ELR (cell line): Measurements from ENCODE around the gene ACBD4.

Experiments used
- DNase-seq: peaks from one replicate; pipeline ENCODE4 v3.0.0-alpha.2; 2015; ENCODE audit warnings: low read depth

Gene ACBD4

DNA sequence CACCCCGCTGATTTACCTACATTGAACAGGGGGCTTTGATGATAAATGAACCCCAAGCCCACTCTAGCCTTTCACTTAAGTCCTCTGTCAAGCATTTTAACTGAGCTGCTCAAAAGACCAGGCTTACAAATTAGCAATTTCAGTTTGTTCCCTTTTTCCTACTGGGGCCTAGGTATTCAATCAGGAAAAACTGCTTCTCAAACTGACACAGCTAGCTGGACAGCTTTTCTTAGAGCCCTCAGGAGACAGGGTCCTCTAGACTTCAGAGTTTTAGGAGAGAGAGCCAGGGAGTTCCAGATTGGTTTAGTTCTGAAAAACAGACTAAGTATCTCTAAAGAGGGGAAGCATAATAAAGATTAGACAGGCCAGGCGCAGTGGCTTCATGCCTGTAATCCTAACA lies 20.0 kb downstream of the ACBD4 start:
- DNase-seq, result no peak

DNA sequence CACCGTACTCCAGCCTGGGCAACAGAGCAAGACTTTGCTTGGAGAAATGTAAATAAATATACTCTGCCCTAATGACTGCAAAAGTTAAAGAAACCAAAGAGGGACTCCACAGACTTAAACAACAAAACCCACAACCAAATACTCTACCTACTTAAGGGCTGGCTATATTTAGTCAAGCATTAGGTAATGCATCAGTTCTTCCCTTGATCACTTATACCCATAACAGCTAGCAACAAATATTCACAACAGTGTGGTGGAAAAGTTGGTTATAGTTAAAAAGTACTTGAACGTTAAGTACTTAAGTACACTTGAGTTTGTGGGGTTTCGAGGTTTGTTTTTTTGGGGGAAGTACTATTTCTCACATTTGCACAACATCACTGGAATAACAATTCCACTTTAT lies 20.8 kb downstream of the ACBD4 start:
- DNase-seq, result no peak

DNA sequence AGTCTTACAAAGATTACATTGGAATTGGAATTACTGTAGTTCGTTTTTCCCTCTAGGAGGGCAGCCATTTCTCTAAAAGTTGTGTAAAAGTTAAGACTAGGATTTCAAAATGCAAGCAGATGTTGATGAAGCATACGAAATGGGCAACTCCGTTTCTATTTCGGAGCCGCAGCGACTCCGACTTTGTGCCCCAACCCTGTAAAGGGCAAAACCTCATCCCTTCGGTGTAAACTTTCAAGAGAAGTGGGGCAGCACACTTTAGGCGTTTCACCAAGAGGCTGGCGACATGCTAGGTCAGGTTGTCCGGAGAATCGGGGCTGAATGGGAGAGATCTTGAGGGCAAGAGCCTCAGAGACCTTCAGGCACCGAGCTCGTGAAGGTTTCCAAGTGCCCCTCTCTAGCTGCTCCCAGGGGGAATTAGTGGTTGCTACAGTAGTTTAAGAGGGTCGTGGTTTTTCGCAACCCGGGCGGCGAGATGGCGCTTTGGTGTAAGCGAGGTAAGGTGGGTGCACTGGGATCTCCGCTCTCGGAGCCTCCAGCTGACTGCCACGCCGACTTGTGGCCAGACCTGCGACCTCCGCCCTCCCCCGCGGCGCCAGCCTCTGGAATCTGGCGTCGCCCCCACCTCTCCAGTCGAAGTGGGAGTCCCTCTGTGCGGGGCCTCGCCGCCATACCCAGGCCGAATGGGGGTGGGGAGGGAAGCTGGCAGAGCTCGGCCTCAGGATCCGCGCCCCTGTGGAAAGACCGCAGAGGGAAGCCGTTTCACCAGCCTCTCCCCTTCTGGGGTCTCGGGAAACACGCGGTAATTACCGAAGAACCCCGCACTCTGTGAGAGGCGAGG lies 25.2 kb downstream of the ACBD4 start:
- DNase-seq, result peak; percentile 77

GRCh38 chr17:45161288-45162024 lies 26.0 kb downstream of the ACBD4 start, which contains the start of gene HEXIM2:
TSS of gene HEXIM2 (plus strand) at chr17:45161875. CDS start at chr17:45162794, 919 bp downstream.
- DNase-seq, result peak; percentile 100

- DNase-seq, result no peak
Observed at GRCh38 chr17:45162025-45162687, 26.7 kb downstream of the ACBD4 start.

- no peak for DNase-seq
Observed at GRCh38 chr17:45164734-45165269, 29.3 kb downstream of the ACBD4 start.

DNA sequence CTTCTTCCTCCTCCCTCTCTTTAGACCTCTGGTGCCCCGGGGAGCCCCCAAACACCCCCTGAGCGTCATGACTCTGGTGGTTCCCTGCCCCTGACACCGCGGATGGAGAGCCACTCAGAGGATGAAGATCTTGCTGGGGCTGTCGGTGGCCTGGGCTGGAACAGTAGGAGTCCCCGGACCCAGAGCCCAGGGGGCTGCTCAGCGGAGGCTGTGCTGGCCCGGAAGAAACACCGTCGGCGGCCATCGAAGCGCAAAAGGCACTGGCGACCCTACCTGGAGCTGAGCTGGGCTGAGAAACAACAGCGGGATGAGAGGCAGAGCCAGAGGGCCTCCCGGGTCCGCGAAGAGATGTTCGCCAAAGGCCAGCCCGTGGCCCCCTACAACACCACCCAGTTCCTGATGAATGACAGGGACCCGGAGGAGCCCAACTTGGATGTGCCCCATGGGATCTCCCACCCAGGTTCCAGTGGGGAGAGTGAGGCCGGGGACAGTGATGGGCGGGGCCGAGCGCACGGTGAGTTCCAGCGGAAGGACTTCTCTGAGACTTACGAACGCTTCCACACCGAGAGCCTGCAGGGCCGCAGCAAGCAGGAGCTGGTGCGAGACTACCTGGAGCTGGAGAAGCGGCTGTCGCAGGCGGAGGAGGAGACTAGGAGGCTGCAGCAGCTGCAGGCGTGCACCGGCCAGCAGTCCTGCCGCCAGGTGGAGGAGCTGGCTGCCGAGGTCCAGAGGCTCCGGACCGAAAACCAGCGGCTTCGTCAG lies 33.7 kb downstream of the ACBD4 start:
- no peak for DNase-seq

- no peak for DNase-seq
Observed at GRCh38 chr17:45170280-45170930, 34.9 kb downstream of the ACBD4 start.

- DNase-seq, result peak; percentile 61
Observed at GRCh38 chr17:45170931-45171337, 35.4 kb downstream of the ACBD4 start.

DNA sequence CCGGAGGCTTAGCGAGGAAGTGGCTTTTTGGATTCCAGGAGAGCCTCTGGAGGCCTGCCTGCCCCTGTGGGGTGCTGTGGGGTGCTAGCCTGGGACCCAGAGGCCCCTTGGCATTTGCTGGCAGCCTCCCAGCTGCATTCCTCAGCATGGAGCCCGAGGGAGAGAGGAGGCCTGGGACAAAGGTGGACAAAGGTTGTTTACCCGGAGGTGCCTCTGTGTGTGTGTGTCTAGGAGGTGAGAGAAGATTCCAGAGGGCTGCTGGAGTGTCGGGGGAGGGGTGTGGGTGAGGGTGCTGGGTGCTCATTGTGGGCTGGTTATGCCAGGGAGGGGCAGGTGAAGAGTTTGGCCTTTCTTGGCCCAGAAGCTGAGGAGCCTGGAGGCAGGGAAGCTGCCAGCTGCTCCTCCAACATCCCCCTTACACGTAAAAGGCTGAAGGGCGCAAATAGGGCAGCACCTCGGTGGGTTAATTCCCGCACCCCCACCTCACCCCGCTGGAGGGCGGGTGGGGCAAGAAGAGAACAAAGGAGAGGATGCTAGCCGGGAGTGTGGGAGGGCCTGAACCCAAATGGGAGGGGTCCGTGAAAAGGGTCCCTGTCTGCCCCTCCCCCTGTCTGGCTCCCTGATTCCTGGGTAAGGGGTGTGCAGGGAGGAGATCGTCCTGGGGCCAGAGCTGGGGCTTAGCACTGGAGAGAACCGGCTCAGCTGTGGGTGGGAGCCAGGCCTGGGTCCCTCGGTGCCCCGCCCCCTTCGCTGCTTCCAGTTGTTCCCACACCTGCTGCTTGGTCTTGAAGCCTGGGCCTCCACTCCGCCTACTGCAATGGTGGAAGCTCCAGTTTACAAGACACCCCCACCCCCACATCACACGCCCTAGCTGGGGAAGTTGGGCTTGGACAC lies 36.1 kb downstream of the ACBD4 start:
- peak; percentile 31 for DNase-seq

- DNase-seq, result no peak
Observed at GRCh38 chr17:45172232-45172540, 36.7 kb downstream of the ACBD4 start.

DNA sequence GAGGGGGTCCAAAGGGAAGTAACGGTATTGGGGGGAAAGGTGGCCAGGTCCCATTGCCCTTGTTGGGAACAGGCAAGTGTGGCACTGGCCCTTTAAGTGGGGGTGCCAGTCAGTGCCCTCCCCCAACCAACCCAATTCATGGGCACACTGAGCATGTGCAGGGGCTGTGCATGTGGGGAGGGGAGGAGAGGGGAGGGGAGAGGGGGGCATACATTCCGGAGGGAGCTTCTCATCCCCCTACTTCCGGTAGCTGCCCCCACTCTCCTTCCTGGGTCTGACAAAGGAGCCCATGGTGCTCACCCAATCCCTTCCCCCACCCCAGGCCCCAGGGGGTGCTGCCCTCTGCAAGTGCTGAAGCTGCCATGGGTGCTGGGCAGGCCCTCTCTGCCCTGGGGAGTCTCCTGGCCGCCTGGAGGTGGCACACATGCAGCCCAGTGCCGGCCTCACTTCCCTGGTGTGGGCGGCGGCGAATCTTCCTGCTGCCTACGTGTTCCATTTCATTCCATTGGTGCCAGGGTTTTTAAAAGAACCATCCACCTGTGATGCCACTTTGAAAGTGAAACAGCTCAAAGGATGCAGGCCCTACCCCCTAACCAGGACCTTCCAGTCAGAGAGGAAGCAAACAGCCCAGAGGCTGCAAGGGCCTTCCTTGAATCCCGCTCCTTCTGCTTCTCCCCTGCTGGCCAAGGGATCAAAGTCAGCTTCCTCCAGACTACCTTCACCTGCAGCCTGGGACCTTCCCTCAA lies 37.2 kb downstream of the ACBD4 start:
- DNase-seq, result peak; percentile 79

- DNase-seq, result no peak
Observed at GRCh38 chr17:45175759-45176115, 40.2 kb downstream of the ACBD4 start.

GRCh38 chr17:45177563-45177962 lies 42.1 kb downstream of the ACBD4 start:
- DNase-seq, result no peak

DNA sequence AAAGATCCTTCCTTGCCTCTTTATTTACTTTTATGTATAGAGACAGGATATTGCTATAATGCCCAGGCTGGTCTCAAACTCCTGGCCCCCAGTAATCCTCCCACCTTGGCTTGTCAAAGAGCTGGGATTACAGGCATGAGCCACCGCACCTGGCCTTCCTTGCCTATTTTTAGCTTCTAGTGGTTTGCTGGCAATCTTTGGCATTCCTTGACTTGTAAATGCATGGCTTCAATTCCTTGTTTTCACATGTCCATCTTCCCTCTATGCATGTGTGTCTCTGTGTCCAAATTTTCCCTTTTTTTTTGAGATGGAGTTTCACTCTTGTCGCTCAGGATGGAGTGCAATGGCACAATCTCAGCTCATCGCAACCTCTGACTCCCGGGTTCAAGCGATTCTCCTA lies 48.7 kb downstream of the ACBD4 start:
- no peak for DNase-seq

DNA sequence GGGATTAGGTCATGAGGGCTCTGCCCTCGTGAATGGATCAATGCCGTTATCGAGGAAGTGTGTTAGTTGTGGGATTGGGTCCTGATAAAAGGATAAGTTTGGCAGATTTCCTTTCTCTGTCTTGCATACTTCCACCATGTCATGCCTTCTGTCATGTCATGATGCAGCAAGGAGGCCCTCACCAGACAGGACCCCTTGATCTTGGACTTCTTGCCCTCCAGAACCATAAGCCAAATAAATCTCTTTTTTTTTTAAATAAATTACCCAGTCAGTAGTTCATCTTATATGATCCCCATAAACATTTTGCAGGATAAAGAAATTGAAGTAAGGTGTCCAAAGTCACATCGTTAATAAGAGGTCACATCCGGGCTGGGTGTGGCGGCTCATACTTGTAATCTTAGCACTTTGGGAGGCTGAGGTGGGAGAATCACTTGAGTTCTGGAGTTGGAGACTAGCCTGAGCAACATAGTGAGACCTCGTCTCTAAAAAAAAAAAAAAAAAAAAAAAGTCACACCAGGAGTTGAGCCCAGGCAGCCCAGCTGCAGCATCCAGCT lies 51.4 kb downstream of the ACBD4 start:
- DNase-seq, result no peak

GRCh38 chr17:45189009-45189408 lies 53.5 kb downstream of the ACBD4 start:
- DNase-seq, result no peak

DNA sequence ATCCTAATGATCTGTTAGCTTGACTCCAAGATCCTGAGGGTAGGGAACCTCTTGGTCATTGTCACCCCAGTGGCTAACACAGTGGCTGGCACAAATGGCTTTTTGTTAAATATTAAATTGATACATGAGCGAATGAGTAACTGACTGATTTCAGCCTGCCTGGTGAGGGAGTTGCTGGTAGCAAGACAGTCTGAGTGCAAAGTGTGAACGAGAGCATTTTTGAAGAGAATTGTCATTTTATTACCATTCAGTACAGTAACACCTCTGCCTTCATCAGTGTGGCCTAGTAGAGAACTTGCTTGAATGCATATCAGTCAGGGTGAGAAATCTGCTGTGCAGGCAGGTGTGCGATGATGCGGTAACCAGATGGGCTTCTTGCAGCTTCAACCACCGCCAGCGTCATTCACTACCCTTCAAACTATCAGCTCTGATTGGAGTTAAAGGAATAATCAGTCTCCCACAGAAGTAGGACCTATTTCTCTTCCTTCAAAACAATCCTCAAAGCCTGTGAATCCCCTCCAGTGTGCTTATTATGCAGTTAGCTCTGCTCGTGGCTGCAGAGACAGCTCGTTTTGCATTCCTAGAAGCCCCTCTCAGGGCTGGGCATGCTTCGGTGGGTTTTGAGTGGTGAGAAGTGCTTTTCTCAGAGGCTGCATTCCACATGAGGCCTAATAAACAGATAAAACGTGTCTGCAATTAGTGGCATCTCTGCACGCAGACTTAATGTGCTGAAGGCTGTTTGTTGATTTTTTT lies 55.2 kb downstream of the ACBD4 start:
- no peak for DNase-seq
